Measurements from ENCODE around the gene COG5.

The COG5 gene

GRCh38 chr7:107441581-107442422 lies 121.9 kb downstream of the COG5 start:
- H3K4me1 ChIP-seq (ENCODE audit: control insufficient read depth, insufficient read depth, low read length), result no peaks in the 10 kb centered on the region
- no peaks in the 10 kb centered on the region for H3K9me3 ChIP-seq (ENCODE audit: control insufficient read depth, insufficient read depth, low read depth, low read length)
- no peaks in the 10 kb centered on the region for H3K36me3 ChIP-seq (ENCODE audit: control insufficient read depth in 2 of 2, insufficient read depth in 1 of 2, low read length in 2 of 2)
- ChIA-PET CTCF (interaction anchor here (0.6 kb wide), 1 partner anchor 177 kb away, joined by 4 read pairs; no protein-coding TSS in a partner anchor), POLR2A (no interaction called here)
- H3K4me3 ChIP-seq (ENCODE audit: low read depth, low read length), result no peak overlapping the region
- H3K27ac ChIP-seq (ENCODE audit: extremely low read depth, low read depth, low read length), result no peak overlapping the region
- TF ChIP-seq, protein P1, sequence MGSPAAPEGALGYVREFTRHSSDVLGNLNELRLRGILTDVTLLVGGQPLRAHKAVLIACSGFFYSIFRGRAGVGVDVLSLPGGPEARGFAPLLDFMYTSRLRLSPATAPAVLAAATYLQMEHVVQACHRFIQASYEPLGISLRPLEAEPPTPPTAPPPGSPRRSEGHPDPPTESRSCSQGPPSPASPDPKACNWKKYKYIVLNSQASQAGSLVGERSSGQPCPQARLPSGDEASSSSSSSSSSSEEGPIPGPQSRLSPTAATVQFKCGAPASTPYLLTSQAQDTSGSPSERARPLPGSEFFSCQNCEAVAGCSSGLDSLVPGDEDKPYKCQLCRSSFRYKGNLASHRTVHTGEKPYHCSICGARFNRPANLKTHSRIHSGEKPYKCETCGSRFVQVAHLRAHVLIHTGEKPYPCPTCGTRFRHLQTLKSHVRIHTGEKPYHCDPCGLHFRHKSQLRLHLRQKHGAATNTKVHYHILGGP (tag by site-specific recombination; IDR thresholded peaks at IDR 0.05), result no peak
- TF ChIP-seq SP2 (tag by site-specific recombination; IDR thresholded peaks at IDR 0.05) (no peak), ZNF449 (tag by site-specific recombination; IDR thresholded peaks at IDR 0.05) (no peak), SETDB1 (IDR thresholded peaks at IDR 0.05; ENCODE audit: insufficient read length, low read length) (no peak), ZNF394 (tag by site-specific recombination; IDR thresholded peaks at IDR 0.05; ENCODE audit: borderline replicate concordance) (no peak), ZBTB1 (tag by site-specific recombination; IDR thresholded peaks at IDR 0.05) (no peak), ZNF561 (tag by site-specific recombination; IDR thresholded peaks at IDR 0.05; ENCODE audit: borderline replicate concordance) (no peak)

GRCh38 chr7:107439025-107439424 lies 124.7 kb downstream of the COG5 start:
- Histone ChIP-seq H3K4me1 (ENCODE audit: control insufficient read depth, insufficient read depth, low read length) (no peaks in the 10 kb centered on the region), H3K4me3 (ENCODE audit: low read depth, low read length) (no peak overlapping the region), H3K36me3 (ENCODE audit: control insufficient read depth in 2 of 2, insufficient read depth in 1 of 2, low read length in 2 of 2) (no peaks in the 10 kb centered on the region), H3K9me3 (ENCODE audit: control insufficient read depth, insufficient read depth, low read depth, low read length) (no peaks in the 10 kb centered on the region), H3K27ac (ENCODE audit: extremely low read depth, low read depth, low read length) (no peak overlapping the region)
- ChIA-PET POLR2A (no interaction called here), CTCF (interaction anchor here (2.2 kb wide), 1 partner anchor 24 kb away, joined by 5 read pairs; no protein-coding TSS in a partner anchor)
- TF ChIP-seq ZFHX2 (tag by site-specific recombination; conservative IDR thresholded peaks at IDR 0.05) (no peak), ELK4 (IDR thresholded peaks at IDR 0.05; ENCODE audit: borderline replicate concordance, low read depth, low read length) (no peak), HOXA7 (CRISPR knock-in tag; IDR thresholded peaks at IDR 0.05; ENCODE audit: borderline replicate concordance) (no peak), ZNF692 (tag by site-specific recombination; IDR thresholded peaks at IDR 0.05) (no peak), ATF2 (tag by site-specific recombination; IDR thresholded peaks at IDR 0.05; ENCODE audit: low read depth) (peak; percentile 41; the same call in 1 of the 2 replicates)

- Histone ChIP-seq H3K4me3 (ENCODE audit: low read depth, low read length) (no peak overlapping the region), H3K4me1 (ENCODE audit: control insufficient read depth, insufficient read depth, low read length) (no peaks in the 10 kb centered on the region), H3K9me3 (ENCODE audit: control insufficient read depth, insufficient read depth, low read depth, low read length) (no peaks in the 10 kb centered on the region), H3K36me3 (ENCODE audit: control insufficient read depth in 2 of 2, insufficient read depth in 1 of 2, low read length in 2 of 2) (no peaks in the 10 kb centered on the region), H3K27ac (ENCODE audit: extremely low read depth, low read depth, low read length) (no peak overlapping the region)
- POLR2A ChIA-PET, result no interaction called here
- CTCF ChIA-PET, result no interaction called here
- peak; percentile 56; the same call in 1 of the 2 replicates for TF ChIP-seq ZNF146 (tag by site-specific recombination; IDR thresholded peaks at IDR 0.05)
- TF ChIP-seq ZSCAN16 (tag by site-specific recombination; IDR thresholded peaks at IDR 0.05), result no peak
Observed at GRCh38 chr7:107435749-107436148, 128.0 kb downstream of the COG5 start.

Measured in HEK293 (cell line).